K562 (cell line): ENCODE data around the gene PAXIP1.

Source experiments
- CBX2 ChIP-seq: fragments of 200-600 bp; sonication (generic); IDR thresholded peaks from one replicate; pipeline ENCODE4 v1.6.1; 2012; ENCODE audit warnings: mild to moderate bottlenecking, low read length, inconsistent platforms; ENCODE audit not compliant: insufficient read depth, poor library complexity, severe bottlenecking
- CTCF ChIP-seq, 3 experiments: IDR thresholded peaks in 2 of 3; conservative IDR thresholded peaks in 1 of 3; 2 replicates each; pipeline ENCODE4 v1.5.1; 2011 to 2012; ENCODE audit warnings: low read length in 3 of 3, mild to moderate bottlenecking in 3 of 3, control low read depth in 2 of 3, improper control_type of control experiment in 1 of 3, inconsistent platforms in 1 of 3, low read depth in 1 of 3, mixed read lengths in 1 of 3, moderate library complexity in 1 of 3; ENCODE audit not compliant: insufficient read depth in 2 of 3
- FOXA1 ChIP-seq: fragments of 450-650 bp; IDR thresholded peaks from 2 replicates; pipeline ENCODE4 v1.6.1; 2016; ENCODE audit warnings: mild to moderate bottlenecking, borderline replicate concordance
- GABPA ChIP-seq: fragments of 200-800 bp; sonication (Bioruptor generic); conservative IDR thresholded peaks from 2 replicates; pipeline ENCODE4 v1.6.1; 2016; ENCODE audit warnings: low read depth, missing genetic modification characterization, missing compliant biosample characterization
- PHTF2 ChIP-seq: fragments of 250-450 bp; sonication (Bioruptor Pico); IDR thresholded peaks from 2 replicates; pipeline ENCODE4 v1.5.0; 2021; ENCODE audit warnings: mild to moderate bottlenecking
- SMC3 ChIP-seq: conservative IDR thresholded peaks from 2 replicates; pipeline ENCODE4 v1.6.1; 2011; ENCODE audit warnings: low read depth, low read length, improper control_type of control experiment; ENCODE audit not compliant: insufficient read depth
- ZNF79 ChIP-seq: fragments of 250-450 bp; sonication (Bioruptor Pico); IDR thresholded peaks from 2 replicates; pipeline ENCODE4 v1.4.0; 2020; ENCODE audit warnings: low read depth, mild to moderate bottlenecking, moderate library complexity
- TF ChIP-seq, protein P1 (sequence below): fragments of 450-650 bp; IDR thresholded peaks from 2 replicates; pipeline ENCODE4 v1.6.1; 2016; ENCODE audit warnings: antibody characterized with exemption
- TF ChIP-seq, protein P2 (sequence below), 2 experiments: fragments of 450-650 bp; IDR thresholded peaks; 2 replicates each; pipeline ENCODE4 v1.6.1; 2016; ENCODE audit warnings: mild to moderate bottlenecking in 2 of 2, borderline replicate concordance in 1 of 2, low read depth in 1 of 2, moderate library complexity in 1 of 2
- TF ChIP-seq, protein P3 (sequence below): IDR thresholded peaks from 3 replicates; pipeline ENCODE4 v1.6.1; 2011; ENCODE audit warnings: borderline replicate concordance, mild to moderate bottlenecking; ENCODE audit not compliant: insufficient read length, insufficient read depth
- TF ChIP-seq, protein P4 (sequence below): fragments of 450-650 bp; IDR thresholded peaks from 2 replicates; pipeline ENCODE4 v1.6.1; 2018; ENCODE audit warnings: mild to moderate bottlenecking, low read depth; ENCODE audit not compliant: partially characterized antibody

GRCh38 chr7:154931906-154932305 lies 71.0 kb downstream of the PAXIP1 start:
- TF ChIP-seq SMC3, result no peak
- TF ChIP-seq GABPA, result no peak
- TF ChIP-seq FOXA1, result no peak
- no peak for TF ChIP-seq ZNF79
- no peak for TF ChIP-seq PHTF2 (CRISPR knock-in tag)
- TF ChIP-seq, protein P1, sequence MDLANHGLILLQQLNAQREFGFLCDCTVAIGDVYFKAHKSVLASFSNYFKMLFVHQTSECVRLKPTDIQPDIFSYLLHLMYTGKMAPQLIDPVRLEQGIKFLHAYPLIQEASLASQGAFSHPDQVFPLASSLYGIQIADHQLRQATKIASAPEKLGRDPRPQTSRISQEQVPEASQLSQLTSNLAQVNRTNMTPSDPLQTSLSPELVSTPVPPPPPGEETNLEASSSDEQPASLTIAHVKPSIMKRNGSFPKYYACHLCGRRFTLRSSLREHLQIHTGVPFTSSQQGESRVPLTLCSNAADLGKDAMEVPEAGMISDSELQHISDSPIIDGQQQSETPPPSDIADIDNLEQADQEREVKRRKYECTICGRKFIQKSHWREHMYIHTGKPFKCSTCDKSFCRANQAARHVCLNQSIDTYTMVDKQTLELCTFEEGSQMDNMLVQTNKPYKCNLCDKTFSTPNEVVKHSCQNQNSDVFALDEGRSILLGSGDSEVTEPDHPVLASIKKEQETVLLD, result no peak
- TF ChIP-seq, protein P2, sequence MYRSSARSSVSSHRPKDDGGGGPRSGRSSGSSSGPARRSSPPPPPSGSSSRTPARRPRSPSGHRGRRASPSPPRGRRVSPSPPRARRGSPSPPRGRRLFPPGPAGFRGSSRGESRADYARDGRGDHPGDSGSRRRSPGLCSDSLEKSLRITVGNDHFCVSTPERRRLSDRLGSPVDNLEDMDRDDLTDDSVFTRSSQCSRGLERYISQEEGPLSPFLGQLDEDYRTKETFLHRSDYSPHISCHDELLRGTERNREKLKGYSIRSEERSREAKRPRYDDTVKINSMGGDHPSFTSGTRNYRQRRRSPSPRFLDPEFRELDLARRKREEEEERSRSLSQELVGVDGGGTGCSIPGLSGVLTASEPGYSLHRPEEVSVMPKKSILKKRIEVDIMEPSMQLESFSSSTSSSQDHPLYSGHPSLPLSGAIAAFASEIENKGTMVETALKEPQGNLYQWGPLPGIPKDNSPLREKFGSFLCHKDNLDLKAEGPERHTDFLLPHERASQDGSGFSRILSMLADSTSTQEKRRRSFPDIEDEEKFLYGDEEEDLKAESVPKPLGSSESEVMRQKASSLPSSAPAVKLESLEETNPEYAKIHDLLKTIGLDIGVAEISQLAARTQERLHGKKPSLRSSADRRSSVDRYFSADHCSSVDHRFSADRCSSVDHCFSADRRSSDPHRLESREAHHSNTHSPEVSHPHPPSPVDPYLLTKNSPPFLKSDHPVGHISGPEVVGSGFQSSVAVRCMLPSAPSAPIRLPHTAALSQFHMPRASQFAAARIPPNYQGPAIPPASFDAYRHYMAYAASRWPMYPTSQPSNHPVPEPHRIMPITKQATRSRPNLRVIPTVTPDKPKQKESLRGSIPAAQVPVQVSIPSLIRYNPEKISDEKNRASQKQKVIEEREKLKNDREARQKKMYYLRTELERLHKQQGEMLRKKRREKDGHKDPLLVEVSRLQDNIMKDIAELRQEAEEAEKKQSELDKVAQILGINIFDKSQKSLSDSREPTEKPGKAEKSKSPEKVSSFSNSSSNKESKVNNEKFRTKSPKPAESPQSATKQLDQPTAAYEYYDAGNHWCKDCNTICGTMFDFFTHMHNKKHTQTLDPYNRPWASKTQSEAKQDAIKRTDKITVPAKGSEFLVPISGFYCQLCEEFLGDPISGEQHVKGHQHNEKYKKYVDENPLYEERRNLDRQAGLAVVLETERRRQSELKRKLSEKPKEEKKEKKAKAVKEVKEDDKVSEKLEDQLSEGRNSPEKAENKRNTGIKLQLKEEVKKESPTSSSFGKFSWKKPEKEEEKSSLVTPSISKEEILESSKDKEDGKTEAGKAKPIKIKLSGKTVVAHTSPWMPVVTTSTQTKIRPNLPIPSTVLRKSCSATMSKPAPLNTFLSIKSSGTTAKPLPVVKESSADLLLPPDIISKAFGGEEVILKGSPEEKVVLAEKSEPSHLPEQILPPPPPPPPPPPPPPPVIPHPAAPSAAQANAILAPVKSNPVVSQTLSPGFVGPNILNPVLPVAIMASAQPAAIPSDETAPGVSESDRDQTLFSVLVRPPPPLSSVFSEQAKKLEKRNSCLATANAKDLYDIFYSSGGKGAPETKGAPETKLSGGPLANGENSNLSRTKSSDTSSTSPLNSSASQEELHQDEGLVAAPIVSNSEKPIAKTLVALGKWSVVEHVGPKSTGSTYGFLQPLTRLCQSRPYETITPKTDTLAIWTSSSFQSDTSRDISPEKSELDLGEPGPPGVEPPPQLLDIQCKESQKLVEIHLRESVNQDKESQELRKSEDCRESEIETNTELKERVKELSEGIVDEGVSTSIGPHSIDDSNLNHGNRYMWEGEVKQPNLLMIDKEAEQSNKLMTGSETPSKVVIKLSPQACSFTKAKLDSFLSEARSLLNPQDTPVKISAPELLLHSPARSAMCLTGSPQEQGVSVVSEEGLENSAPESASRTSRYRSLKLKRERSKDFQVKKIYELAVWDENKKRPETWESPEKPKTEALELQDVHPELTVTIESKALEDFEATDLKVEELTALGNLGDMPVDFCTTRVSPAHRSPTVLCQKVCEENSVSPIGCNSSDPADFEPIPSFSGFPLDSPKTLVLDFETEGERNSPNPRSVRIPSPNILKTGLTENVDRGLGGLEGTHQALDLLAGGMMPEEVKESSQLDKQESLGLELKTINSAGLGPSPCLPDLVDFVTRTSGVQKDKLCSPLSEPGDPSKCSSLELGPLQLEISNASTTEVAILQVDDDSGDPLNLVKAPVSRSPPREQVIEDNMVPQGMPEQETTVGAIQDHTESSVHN (IDR thresholded peaks at IDR 0.05; ENCODE audit: borderline replicate concordance in 1 of 2, low read depth in 1 of 2), result no peak
- TF ChIP-seq, protein P3, sequence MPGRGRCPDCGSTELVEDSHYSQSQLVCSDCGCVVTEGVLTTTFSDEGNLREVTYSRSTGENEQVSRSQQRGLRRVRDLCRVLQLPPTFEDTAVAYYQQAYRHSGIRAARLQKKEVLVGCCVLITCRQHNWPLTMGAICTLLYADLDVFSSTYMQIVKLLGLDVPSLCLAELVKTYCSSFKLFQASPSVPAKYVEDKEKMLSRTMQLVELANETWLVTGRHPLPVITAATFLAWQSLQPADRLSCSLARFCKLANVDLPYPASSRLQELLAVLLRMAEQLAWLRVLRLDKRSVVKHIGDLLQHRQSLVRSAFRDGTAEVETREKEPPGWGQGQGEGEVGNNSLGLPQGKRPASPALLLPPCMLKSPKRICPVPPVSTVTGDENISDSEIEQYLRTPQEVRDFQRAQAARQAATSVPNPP, result no peak
- TF ChIP-seq, protein P4, sequence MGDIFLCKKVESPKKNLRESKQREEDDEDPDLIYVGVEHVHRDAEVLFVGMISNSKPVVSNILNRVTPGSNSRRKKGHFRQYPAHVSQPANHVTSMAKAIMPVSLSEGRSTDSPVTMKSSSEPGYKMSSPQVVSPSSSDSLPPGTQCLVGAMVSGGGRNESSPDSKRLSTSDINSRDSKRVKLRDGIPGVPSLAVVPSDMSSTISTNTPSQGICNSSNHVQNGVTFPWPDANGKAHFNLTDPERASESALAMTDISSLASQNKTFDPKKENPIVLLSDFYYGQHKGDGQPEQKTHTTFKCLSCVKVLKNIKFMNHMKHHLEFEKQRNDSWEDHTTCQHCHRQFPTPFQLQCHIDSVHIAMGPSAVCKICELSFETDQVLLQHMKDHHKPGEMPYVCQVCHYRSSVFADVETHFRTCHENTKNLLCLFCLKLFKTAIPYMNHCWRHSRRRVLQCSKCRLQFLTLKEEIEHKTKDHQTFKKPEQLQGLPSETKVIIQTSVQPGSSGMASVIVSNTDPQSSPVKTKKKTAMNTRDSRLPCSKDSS, result no peak
- TF ChIP-seq CTCF (IDR thresholded peaks at IDR 0.05 in 2 of 3, conservative IDR thresholded peaks at IDR 0.05 in 1 of 3; ENCODE audit: insufficient read depth in 2 of 3, low read depth in 1 of 3, low read length in 3 of 3), result no peak
- no peak for TF ChIP-seq CBX2
